Esophagus squamous epithelium (tissue), 4 donors: Measurements from ENCODE around the gene NKD1.

ENCODE experiments used
- POLR2A ChIP-seq, 4 donors: fragments of 450-650 bp; IDR thresholded peaks; one replicate each; pipeline ENCODE4 v1.6.1; 2017; ENCODE audit warnings: antibody characterized with exemption in 4 of 4, mild to moderate bottlenecking in 4 of 4, moderate library complexity in 3 of 4
- TF ChIP-seq, protein P1 (sequence below), 6 experiments: fragments of 450-650 bp in 4 of 6; fragments of 200-600 bp in 2 of 6; sonication (generic) in 2 of 6; IDR thresholded peaks; one replicate each; pipeline ENCODE4 v1.5.1; 2016 to 2019; ENCODE audit warnings: antibody characterized with exemption in 6 of 6, mild to moderate bottlenecking in 4 of 6, moderate library complexity in 4 of 6

GRCh38 chr16:50679266-50679665, 131.1 kb downstream of the NKD1 start:
- TF ChIP-seq, protein P1, sequence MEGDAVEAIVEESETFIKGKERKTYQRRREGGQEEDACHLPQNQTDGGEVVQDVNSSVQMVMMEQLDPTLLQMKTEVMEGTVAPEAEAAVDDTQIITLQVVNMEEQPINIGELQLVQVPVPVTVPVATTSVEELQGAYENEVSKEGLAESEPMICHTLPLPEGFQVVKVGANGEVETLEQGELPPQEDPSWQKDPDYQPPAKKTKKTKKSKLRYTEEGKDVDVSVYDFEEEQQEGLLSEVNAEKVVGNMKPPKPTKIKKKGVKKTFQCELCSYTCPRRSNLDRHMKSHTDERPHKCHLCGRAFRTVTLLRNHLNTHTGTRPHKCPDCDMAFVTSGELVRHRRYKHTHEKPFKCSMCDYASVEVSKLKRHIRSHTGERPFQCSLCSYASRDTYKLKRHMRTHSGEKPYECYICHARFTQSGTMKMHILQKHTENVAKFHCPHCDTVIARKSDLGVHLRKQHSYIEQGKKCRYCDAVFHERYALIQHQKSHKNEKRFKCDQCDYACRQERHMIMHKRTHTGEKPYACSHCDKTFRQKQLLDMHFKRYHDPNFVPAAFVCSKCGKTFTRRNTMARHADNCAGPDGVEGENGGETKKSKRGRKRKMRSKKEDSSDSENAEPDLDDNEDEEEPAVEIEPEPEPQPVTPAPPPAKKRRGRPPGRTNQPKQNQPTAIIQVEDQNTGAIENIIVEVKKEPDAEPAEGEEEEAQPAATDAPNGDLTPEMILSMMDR (IDR thresholded peaks at IDR 0.05): no peak
- no peak for TF ChIP-seq POLR2A (IDR thresholded peaks at IDR 0.05)
